ENCODE data around the gene SERTAD3. TPM values are rescaled to one million over a fixed set of nuclear protein-coding genes. Genes with fewer than 3 reads are reported as not detected.
"Not testable (repeated sequence)": the region's sequence is repeated elsewhere in the genome, so short reads cannot be mapped to it uniquely, and the experiment has no call there.

The SERTAD3 gene
- total RNA-seq, 1 experiment from 2014 or later, result 20.0 TPM

DNA sequence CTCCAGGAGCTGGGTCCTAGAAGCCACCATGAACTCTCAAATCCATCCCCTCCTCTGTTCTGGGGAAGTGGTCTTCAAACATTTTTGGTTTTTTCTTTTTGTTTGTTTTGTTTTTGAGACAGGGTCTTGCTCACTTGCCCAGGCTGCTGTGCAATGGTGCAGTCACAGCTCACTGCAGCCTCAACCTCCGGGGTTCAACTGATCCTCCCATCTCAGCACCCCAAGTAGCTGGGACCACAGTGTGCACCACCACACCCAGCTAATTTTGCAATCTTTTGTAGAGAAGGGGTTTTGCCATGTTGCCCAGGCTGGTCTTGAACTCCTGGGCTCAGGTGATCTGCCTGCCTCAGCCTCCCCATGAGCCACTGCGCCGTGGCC, 14.5 kb upstream of the SERTAD3 start:
- no peak for DNase-seq (ENCODE audit: low spot score)

DNA sequence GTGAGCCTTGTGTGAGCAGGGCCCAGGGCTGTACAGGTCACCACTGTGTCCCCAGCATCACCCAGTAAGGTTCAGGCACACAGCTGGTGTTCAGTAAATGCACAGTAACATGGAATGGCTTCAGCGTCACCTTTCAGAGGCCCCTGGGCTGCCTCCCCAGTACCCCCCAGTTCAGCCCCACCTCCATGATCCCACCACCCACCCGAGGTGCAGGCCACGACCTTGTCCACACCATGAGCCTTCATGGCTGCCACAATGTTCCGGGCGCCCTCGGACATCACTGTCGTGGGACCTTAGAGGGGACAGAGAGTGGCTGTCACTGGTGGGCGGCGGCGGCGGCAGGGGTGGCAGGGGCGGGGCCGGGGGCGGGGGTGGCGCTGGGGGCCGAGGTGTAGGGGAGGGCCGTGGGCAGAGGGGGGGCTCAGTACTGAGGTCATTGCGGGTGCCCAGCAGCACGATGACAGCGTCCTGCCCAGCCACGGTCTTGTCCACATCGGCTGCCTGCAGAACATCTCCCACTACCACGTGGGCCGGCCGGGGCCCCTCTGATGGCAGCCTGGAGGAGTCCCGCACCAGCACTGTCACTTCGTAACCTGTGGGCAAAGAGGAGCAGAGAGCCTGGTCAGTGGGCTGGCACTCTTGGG, 13.9 kb upstream of the SERTAD3 start:
- no peak for DNase-seq (ENCODE audit: low spot score)

DNA sequence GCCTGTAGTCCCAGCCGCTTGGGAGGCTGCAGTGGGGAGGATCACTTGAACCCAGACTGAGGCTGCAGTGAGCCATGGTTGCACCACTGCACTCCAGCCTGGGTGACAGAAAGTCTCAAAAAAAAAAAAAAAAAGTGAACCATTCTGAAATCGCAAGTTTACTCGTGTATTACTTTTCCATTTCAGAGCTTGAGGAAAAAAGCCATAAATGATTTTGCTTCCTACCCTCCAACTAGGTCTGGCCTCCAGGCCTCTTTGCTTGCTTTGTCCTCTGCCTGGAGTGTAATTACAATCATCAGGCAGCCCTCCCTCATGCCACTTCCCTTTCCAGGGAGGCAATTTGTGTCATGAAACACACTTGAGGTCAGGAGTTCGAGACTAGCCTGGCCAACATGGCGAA, 12.9 kb upstream of the SERTAD3 start:
- DNase-seq (ENCODE audit: low spot score), result no peak

DNA sequence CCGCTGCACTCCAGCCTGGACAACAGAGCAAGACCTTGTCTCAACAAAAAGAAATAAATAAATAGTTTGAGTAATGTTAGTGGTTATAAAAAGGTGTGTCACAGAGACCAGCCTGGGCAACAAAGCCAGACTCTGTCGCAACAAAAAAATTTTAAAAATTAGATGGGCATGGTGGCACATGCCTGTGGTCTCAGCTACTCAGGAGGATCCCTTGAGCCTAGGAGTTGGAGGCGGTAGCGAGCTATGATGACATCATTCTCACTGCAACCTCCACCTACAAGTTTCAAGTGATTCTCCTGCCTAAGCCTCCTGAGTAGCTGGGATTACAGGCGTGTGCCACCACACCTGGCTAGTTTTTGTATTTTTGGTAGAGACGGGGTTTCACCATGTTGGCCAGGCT, 9.8 kb upstream of the SERTAD3 start:
- DNase-seq (ENCODE audit: low spot score), result peak; percentile 27

DNA sequence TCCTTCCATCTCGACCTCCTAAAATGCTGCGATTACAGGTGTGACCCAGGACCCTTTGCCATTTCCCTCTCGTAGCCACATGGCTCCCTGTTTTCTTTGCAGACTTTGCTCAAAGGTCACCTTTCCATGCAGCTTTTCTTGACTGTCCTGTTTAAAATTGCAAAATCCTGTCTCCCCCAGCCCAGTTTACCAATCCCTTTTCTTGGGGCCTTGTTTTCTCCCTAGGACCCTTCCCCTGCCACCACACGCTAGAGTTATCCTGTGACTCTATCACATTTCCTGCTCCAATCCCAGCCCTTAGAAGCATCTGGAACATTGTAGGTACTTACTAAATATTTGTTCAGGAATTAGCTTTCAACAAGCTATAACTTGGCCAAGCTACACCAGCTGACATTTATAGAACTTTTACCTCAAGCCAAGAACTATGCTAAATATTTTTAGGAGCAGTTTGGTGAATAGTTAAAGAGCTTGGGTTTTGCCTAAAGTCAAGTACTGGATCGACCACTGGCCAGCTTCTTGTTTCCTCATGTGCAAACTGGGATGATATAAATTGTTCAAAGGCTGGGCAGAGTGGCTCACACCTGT, 9.1 kb upstream of the SERTAD3 start:
- no peak for DNase-seq (ENCODE audit: low spot score)

DNA sequence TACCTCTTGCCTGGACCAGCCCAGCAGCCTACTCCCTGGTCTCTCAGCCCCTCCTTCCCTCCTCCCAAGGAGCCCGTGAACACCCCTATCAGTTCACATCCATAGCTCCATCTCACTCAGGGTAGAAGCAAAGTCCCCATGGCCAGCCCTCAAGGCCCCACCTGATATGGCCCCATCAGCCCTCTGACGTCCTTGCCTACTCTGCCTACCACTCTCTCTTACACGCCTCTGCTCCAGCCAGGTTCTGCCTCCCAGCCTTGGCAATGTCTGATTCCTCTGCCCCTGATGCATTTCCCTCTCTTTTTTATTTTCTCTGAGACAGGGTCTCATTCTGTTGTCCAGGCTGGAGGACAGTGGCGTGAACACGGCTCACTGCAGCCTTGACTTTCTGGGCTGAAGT, 7.9 kb upstream of the SERTAD3 start:
- DNase-seq (ENCODE audit: low spot score), result no peak

DNA sequence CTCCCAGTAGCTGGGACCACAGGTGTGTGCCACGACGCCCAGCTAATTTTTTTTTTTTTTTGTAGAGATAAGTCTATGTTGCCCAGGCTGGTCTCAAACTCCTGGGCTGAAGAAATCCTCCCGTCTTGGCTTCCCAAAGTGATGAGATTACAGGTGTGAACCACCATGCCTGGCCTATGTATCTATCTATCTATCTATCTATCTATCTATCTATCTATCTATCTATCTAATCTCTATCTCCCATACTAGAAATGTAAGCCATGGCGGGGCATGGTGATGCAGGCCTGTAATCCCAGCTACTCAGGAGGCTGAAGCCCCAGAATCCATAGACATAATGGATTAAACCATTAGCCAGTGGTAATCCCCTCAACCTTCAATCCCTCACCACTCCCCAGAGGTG, 6.5 kb upstream of the SERTAD3 start:
- DNase-seq (ENCODE audit: low spot score), result no peak

DNA sequence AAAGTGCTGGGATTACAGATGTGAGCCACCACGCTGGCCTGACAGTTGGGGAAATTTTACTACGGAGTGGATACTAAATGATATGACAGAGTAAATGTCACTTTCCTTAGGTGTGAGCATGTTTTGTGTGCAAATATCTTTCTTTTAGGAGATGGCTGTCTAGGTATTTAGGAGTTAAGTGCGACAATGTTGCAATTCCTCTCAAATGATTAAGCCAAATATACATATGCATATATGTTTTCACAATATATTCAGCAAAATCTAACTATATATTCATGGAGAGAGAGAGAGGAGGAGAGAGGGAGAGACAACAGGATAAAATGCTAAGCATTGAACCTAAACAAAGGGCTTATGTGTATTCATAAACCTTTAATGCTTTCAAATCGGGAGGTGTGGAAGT, 5.4 kb upstream of the SERTAD3 start:
- no peak for DNase-seq (ENCODE audit: low spot score)

DNA sequence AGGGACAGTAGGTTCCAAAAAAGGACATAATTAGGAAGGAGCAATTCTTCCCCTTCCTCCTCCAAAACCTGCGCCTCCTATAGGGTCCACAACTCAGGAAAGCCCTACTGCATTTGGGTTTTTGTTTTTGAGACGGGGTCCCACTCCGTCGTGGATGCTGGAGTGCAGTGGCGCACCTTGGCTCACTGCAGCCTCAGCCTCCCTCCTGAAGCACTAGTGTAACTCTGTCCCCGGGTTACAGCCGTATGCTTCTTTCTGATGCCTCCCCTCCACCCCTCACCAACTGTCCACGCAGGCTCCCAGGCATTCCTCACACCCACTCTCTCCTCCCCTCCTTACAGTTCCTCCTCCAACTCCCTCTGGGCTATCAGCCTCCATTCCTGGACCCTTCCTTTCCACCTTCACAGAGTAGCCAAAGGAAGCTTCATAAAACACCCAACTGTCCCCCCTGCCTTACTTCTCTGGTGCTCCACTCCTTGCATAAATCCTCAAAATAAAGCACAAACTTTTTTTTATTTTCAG, 2.2 kb upstream of the SERTAD3 start:
- DNase-seq (ENCODE audit: low spot score), result no peak

DNA sequence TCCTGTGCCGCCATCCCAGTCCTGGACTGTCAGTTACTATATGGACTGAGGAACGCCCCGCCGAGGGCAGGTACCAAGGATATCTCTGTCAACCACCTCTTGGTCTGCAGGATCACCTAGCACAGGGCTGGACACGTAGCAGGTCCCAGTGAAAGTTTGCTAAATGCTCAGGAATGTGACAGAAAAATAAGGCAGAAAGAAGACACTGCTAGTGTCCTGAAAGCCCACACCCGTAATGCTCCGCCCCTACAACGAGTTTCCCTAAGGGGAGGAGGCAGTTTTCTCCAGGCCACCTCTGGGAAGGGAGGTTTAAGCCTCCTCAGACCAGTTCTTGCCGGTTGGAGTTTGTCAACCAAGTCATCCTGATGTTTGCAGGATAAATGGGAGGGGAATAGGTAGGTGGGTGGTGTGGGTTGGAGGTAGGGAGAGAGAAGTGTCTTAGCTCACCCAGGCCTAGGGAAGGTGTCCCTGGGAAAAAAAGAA, 1.7 kb upstream of the SERTAD3 start:
- DNase-seq (ENCODE audit: low spot score), result peak; percentile 47

DNA sequence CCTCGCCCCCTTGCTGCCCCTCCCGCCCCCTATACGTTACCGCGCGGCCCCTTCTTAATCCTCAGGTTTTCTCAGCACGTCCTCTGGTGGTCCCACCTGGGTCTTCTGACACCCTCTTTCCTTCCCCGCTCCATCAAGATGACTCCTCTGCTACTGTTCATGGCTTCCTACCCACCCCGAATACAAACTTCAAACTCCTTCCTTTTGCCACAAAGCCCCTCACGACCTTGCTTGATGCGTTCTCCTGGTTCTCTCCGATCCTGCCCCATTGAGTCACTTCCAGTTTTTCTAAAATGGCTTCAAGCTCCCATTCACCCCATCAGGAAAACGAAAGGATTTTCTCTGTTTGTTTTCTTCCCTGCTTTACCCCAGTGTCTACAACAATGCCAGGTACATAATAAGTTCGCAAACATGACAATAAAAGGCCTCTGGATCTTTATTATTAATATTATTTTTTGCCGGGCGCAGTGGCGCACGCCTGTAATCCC, 734 bp upstream of the SERTAD3 start:
- DNase-seq (ENCODE audit: low spot score), result no peak

DNA sequence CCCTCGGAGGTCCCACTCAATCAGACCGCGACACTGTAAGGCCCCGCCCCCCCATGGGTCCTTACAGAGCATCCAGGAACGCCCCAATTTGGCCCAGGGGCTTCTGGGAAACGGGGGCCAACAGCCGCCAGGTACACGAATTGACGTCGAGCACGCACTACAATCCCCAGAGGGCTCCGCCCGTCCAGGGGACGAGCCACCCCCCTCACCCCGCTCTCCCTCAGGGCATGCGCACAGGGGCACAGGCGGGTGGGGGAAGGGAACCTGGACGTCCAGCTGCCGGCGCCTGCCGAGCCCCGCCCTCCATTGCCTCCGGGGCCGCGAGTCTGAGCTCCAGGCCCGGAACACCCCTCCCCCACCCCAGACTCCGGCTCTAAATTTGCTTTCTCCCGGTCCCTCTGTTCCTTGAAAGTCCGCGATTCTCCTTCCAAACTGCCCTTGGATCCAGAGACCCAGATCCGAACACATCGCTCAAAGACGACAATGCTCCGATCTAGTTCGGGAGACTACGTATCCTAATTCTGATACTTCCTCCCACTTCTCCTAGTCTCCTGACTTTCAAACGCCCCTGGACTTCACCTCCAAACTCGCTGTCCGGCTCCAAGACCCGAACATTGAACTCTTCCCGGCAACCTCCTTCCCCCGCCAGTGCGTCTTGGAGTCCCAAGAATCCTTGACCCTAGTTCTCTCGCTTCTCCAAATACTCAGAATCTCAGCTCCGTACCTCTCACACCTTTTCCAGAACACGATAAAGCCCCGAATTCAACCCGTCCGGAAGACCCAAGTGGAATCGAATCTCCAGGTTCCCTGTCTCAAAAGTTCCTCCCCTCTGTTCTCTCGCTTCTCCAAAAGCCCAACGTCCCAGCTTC, 770 bp downstream of the SERTAD3 start:
- peak; percentile 99 for DNase-seq (ENCODE audit: low spot score)

DNA sequence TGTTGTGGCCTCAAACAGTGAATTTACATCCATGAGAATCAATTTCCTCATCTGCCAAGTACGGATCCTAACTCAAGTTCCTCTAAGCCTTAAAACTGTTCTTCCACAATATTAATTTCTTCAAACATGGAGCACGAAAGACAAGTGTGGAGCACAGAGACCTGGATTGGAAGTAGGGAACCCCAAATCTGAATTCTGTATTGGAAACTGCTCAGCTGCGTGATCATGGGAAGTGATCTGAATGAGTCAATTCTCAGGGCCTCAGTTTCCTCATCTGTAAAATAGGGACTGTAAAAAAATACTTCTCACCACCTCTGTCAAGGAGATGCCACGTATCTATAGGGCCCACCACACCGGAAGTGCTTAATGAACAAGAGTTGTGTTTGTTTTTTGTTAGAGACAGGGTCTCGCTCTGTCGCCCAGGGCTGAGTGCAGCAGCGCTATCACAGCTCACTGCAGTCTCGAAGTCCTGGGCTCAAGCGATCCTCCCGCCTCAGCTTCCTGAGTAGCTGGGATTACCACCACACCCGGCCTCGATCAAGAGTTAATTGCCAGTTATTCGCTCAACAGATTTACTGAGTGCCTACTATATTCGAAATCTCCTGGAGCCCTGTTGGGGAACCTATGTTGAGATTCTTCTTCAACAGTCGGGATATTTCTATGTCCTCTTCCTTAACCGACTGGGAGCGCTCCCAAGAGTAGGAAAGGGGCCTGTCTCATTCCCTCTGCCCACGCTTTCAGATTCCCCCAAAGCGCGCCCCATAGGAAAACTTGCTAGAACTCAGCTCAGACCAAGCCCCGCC, 1.6 kb downstream of the SERTAD3 start:
- DNase-seq (ENCODE audit: low spot score), result no peak

DNA sequence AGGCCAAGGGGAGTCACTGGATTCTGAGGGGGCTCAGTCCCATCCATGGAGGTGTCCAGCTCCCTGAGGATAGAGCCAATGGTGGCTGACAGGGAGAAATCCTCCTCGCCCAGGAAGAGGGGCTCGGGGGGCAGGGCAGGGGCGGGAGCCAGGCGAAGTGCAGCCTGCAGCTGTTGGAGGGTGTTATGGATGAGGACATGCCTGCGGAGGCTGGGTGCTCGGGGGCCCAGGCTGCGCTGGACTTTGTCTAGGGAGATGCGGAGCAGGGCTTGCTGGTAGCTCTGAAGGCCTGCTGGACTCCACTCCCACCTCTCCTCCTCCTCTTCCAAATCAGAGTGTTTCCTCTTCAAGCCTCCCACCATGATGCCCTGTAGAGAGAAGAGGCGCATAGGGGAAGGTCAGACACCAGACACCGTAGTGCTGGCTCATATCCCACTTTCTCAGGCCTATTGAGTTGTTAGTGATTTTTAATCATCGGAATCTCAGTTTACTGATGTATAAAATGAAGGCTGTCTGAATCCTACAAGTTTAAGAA, 2.3 kb downstream of the SERTAD3 start:
- DNase-seq (ENCODE audit: low spot score), result no peak

DNA sequence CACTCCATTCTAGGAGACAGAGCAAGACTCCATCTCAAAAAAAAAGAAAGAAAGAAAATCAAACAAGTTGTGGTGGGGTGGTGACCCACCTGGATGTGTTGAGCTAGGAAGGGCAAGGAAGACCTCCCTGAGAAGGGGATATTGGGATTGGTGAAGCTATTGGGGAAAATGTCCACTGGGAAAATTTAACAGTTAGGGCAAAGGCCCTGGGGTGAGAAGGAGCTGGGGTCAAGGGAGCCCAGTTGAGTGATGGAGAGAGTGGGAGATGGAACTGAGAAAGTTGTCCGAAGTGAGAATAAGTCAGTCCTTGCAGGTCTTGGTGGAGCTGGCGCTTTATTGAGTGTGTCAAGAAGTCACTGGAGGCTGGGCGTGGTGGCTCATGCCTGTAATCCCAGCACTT, 5.9 kb downstream of the SERTAD3 start:
- DNase-seq (ENCODE audit: low spot score), result no peak

DNA sequence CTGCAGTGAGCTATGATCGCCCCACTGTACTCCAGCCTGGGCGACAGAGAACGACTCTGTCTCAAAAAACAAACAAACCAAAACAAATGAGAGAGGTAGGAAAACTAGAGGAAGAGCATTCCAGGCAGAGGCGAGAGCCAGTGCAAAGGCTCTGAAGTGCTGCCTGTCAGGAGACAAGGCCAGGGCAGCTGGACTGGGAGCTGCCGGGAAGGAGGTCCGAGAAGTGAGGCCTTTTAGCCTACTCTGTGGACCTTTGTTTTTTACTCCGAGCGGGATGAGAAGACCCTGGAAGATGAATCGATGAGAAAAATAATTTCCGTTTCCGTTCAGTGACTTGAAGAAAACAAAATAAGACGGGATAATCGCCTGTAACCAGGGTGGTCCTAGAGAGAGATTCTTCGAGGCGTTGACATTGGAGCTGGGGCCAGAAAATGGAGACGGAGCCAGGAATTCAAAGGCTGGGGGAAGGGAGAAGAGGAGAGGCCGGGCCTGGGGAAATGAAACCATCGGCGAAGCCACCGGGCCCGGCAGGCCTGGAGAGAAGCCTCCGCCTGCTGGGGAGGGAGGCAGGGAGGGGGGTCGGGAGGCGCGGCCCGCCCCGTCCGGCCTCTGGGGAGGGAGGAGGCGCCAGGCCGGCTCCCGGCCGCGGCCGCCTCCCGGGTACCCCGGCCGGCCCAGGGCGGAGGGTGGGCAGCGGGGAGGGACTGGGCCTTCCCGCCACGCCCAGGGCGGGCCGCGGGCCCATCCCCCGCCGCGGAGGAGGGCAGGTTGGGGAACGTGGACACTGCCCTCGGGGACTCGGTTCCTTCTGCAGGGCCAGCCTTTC, 10.5 kb downstream of the SERTAD3 start:
- DNase-seq (ENCODE audit: low spot score), result peak; percentile 87

DNA sequence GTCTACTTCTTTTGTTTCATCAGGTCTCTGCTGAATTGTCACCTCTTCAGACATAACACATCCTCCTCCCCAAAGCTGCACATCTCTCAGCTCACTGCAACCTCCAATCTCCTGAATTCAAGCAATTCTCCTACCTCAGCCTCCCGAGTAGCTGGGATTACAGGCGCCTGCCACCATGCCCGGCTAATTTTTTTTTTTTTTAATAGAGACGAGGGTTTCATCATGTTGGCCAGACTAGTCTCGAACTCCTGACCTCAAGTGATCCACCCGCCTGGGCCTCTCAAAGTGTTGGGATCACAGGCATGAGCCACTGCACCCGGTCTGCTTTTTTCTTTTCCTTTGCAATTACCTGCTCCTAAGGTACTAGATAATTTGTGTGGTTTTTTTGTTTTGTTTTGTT, 11.4 kb downstream of the SERTAD3 start:
- not testable (repeated sequence) for DNase-seq (ENCODE audit: low spot score)

DNA sequence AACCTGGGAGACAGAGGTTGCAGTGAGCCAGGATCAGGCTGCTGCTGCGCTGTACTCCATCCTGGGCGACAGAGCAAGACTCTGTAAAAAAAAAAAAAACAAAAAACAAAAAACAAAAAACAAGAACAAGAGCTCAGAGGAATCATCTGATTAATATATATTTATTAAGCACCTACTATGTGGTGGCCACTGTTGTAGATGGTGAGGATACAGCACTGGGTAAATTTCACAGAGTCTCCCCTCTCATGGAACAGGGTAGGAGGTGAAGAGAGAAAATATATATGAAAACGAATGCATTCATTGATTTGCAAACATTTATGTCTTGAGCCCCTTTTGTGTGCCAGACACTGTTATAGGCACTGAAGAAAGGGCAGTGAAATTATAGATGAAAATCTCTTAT, 12.4 kb downstream of the SERTAD3 start:
- no peak for DNase-seq (ENCODE audit: low spot score)

DNA sequence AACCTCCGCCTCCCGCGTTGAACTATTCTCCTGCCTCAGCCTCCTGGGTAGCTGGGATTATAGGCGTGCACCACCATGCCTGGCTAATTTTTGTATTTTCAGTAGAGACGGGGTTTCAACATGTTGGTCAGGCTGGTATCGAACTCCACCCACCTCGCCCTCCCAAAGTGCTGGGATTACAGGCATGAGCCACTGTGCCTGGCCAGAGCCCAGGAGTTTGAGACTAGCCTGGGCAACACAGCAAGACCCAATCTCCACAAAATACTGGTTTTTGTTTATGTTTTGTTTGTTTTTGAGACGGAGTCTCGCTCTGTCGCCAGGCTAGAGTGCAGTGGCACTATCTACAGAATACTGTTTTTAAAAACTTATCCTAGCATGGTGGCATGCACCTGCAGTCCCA, 13.9 kb downstream of the SERTAD3 start:
- not testable (repeated sequence) for DNase-seq (ENCODE audit: low spot score)

DNA sequence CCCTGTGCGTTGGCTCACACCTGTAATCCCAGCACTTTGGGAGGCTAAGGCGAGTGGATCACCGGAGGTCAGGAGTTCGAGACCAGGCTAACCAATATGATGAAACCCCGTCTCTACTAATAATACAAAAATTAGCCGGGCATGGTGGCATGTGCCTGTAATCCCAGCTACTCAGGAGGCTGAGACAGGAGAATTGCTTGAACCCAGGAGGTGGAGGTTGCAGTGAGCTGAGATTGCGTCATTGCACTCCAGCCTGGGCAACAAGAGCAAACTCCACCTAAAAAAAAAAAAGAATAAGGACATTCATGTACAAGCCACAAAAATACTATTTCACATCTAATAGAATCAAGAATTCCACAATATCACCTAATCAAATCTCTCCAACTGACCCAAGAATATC, 15.9 kb downstream of the SERTAD3 start:
- not testable (repeated sequence) for DNase-seq (ENCODE audit: low spot score)
